ENCODE measurements around the gene FOXL2. TPM values are rescaled to one million over a fixed set of nuclear protein-coding genes. Genes with fewer than 3 reads are reported as not detected.

The FOXL2 gene
- polyA plus RNA-seq (2012; ENCODE audit: insufficient read length, low read depth), result not detected

DNA sequence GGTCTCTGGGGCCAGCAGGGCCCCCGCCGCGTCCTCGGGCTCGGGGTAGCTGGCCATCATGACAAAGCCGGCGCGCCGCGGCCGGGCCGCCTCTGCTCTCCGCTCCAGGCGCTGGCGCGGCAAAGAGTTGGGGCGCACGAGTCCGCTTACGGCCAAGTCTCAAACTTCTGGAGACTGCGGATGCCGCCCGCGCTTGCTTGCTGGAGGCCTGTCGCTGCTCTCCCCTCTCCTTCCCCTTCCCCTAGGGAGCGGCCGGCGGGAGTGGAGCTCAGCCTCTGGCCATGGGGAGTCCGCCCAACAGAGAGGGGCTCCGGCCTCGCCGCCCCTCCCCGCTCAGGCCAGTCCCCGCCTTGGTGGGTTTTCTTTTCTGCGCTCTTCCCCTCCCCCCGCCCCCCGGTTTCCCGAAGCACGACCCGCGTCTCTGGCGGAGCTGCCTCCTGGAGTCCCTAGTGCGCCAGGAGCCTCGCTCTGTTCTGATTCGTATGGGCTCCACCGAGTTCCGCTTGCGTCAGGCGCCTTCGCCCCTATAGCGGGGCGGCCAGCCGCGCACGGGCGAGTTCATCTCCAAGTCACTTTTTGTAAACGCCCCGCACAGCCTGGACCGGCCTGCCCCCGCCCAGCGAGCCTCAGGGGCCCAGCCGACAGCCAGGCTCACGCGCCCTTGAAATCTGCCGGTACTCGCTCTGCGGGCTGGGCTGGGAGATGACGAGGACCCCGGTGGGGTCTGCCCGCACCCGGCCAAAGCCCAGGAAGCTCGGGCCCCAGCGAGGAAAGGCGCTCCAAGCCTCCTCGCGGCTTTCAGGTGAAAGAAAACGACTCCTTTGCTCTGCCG is at the start of gene FOXL2, which contains the start of gene FOXL2NB:
TSS of gene FOXL2 (minus strand) at position 475 of the 832 bp plus-strand sequence. CDS start at position 60, 415 bp downstream.
TSS of gene FOXL2NB (plus strand) at position 555 of the 832 bp plus-strand sequence. CDS start at position 703, 148 bp downstream.
- TF ChIP-seq POLR2AphosphoS5 (IDR thresholded peaks at IDR 0.05; ENCODE audit: low read depth, low read length), result no peak
- TF ChIP-seq TAF1 (IDR thresholded peaks at IDR 0.05; ENCODE audit: borderline replicate concordance, insufficient read depth, low read length), result no peak
- no peak for TF ChIP-seq FOXP2 (optimal IDR thresholded peaks at IDR 0.05; ENCODE audit: borderline replicate concordance, extremely low read depth, extremely low read length, insufficient read depth)
- no peak for TF ChIP-seq SIN3A (IDR thresholded peaks at IDR 0.05; ENCODE audit: borderline replicate concordance, insufficient read depth, low read length)
- TF ChIP-seq, protein P1, sequence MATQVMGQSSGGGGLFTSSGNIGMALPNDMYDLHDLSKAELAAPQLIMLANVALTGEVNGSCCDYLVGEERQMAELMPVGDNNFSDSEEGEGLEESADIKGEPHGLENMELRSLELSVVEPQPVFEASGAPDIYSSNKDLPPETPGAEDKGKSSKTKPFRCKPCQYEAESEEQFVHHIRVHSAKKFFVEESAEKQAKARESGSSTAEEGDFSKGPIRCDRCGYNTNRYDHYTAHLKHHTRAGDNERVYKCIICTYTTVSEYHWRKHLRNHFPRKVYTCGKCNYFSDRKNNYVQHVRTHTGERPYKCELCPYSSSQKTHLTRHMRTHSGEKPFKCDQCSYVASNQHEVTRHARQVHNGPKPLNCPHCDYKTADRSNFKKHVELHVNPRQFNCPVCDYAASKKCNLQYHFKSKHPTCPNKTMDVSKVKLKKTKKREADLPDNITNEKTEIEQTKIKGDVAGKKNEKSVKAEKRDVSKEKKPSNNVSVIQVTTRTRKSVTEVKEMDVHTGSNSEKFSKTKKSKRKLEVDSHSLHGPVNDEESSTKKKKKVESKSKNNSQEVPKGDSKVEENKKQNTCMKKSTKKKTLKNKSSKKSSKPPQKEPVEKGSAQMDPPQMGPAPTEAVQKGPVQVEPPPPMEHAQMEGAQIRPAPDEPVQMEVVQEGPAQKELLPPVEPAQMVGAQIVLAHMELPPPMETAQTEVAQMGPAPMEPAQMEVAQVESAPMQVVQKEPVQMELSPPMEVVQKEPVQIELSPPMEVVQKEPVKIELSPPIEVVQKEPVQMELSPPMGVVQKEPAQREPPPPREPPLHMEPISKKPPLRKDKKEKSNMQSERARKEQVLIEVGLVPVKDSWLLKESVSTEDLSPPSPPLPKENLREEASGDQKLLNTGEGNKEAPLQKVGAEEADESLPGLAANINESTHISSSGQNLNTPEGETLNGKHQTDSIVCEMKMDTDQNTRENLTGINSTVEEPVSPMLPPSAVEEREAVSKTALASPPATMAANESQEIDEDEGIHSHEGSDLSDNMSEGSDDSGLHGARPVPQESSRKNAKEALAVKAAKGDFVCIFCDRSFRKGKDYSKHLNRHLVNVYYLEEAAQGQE (IDR thresholded peaks at IDR 0.05; ENCODE audit: insufficient read depth in 1 of 2, low read depth in 2 of 2, low read length in 2 of 2), result no peak

DNA sequence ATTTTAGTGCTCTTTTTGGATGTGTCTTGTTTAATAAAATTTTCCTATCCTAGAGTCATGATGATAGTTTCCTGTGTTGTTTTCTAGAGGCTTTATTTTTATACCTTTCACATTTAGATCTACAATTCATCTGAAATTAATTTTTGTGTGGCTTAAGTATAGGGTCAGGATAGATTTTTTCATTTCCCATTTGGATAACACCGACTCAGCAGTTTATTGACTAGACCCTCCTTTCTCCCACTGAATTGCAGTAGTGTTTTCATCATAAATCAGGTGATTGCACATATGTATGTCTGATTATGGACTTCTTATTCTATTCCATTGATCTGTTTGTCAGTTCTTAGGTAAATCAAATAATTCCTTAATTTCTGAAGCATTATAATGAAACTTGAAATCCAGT is 48.8 kb upstream of the FOXL2 start:
- no peak for TF ChIP-seq POLR2AphosphoS5 (IDR thresholded peaks at IDR 0.05; ENCODE audit: low read depth, low read length)
- TF ChIP-seq SIN3A (IDR thresholded peaks at IDR 0.05; ENCODE audit: borderline replicate concordance, insufficient read depth, low read length), result no peak
- no peak for TF ChIP-seq TAF1 (IDR thresholded peaks at IDR 0.05; ENCODE audit: borderline replicate concordance, insufficient read depth, low read length)
- no peak for TF ChIP-seq FOXP2 (optimal IDR thresholded peaks at IDR 0.05; ENCODE audit: borderline replicate concordance, extremely low read depth, extremely low read length, insufficient read depth)
- TF ChIP-seq, protein P1 (IDR thresholded peaks at IDR 0.05; ENCODE audit: insufficient read depth in 1 of 2, low read depth in 2 of 2, low read length in 2 of 2), result no peak

DNA sequence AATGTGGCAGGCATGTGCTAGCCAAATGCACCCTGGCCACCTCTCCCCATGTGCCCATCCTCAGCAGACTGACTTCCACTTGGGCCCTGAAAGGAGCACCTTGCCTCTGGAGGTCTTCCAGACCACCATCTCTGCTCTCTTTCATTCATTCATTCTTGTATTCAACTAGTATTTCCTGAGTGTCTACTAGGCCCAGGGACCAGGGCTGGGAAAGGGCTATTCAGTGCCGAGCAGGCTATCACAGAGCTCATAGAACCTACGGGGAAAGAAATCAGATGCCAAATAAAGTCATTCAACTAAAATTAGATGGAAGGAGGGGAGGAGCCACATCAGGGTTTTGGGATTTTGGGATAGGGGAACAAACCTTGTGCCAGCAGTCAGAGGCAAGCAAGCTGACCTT is 40.2 kb upstream of the FOXL2 start:
- TF ChIP-seq SIN3A (IDR thresholded peaks at IDR 0.05; ENCODE audit: borderline replicate concordance, insufficient read depth, low read length), result no peak
- TF ChIP-seq TAF1 (IDR thresholded peaks at IDR 0.05; ENCODE audit: borderline replicate concordance, insufficient read depth, low read length), result no peak
- TF ChIP-seq FOXP2 (optimal IDR thresholded peaks at IDR 0.05; ENCODE audit: borderline replicate concordance, extremely low read depth, extremely low read length, insufficient read depth), result no peak
- TF ChIP-seq POLR2AphosphoS5 (IDR thresholded peaks at IDR 0.05; ENCODE audit: low read depth, low read length), result no peak
- TF ChIP-seq, protein P1 (IDR thresholded peaks at IDR 0.05; ENCODE audit: insufficient read depth in 1 of 2, low read depth in 2 of 2, low read length in 2 of 2), result no peak

DNA sequence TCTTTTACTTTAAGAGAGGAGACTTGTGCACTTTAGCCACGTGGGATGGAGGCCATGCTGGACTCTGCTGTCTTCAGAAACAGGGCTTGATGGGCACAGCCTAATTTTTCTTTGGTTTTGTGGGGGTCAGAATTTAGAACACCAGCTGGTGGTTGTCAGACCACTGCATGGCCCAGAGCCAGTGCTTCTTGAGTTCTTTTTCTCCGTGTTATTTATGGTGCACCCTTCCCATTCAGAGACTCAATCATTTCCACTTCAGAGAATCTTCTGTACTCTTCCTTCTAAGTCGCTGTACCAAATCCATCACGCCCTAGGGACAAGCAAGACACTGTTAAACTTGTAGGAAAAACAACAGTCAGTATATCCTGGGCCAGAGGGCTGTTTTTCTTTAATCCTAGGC is 39.0 kb upstream of the FOXL2 start:
- TF ChIP-seq FOXP2 (optimal IDR thresholded peaks at IDR 0.05; ENCODE audit: borderline replicate concordance, extremely low read depth, extremely low read length, insufficient read depth) (no peak), POLR2AphosphoS5 (IDR thresholded peaks at IDR 0.05; ENCODE audit: low read depth, low read length) (no peak), TAF1 (IDR thresholded peaks at IDR 0.05; ENCODE audit: borderline replicate concordance, insufficient read depth, low read length) (no peak), SIN3A (IDR thresholded peaks at IDR 0.05; ENCODE audit: borderline replicate concordance, insufficient read depth, low read length) (no peak)
- TF ChIP-seq, protein P1 (IDR thresholded peaks at IDR 0.05; ENCODE audit: insufficient read depth in 1 of 2, low read depth in 2 of 2, low read length in 2 of 2), result no peak

Measured in PFSK-1 (cell line).